ENCODE results near the gene LDLRAD4.

- no peak for TF ChIP-seq CTCF (IDR thresholded peaks at IDR 0.05; ENCODE audit: insufficient read depth, low read length)
- no peak for TF ChIP-seq REST (IDR thresholded peaks at IDR 0.05; ENCODE audit: insufficient replicate concordance, low read depth)
- TF ChIP-seq POLR2AphosphoS5 (IDR thresholded peaks at IDR 0.05; ENCODE audit: low read depth) = no peak
Measured at GRCh38 chr18:13589316-13589715, 370.8 kb downstream of the LDLRAD4 start.

Measured in HL-60 (cell line).